Sigmoid colon (tissue), 7 donors: ENCODE data around the gene LMBR1L. TPM values are rescaled to one million over a fixed set of nuclear protein-coding genes. Genes with fewer than 3 reads are reported as not detected.

Experiments used
- DNase-seq: peaks from one replicate; pipeline ENCODE4 v3.0.0-alpha.2; 2019
- H3K27ac ChIP-seq, 4 donors: fragments of 200-600 bp; sonication (generic); one replicate each; pipeline ENCODE4 v1.5.1; 2016 to 2019; ENCODE audit warnings: mild to moderate bottlenecking in 1 of 4
- H3K27me3 ChIP-seq, 3 donors: fragments of 200-600 bp; sonication (generic); one replicate each; pipeline ENCODE4 v1.5.1; 2019; ENCODE audit warnings: mild to moderate bottlenecking in 1 of 3
- H3K36me3 ChIP-seq, 4 donors: fragments of 200-600 bp; sonication (generic); one replicate each; pipeline ENCODE4 v1.5.1; 2016 to 2019
- H3K4me1 ChIP-seq, 4 donors: fragments of 200-600 bp; sonication (generic); one replicate each; pipeline ENCODE4 v1.5.1; 2017 to 2019
- H3K4me3 ChIP-seq, 4 donors: fragments of 200-600 bp; sonication (generic); one replicate each; pipeline ENCODE4 v1.5.1; 2017 to 2019; ENCODE audit warnings: mild to moderate bottlenecking in 2 of 4, moderate library complexity in 1 of 4
- H3K9me3 ChIP-seq, 4 donors: fragments of 200-600 bp in 3 of 4; sonication (generic) in 3 of 4; one replicate each; pipeline versions ENCODE4 v1.5.1 to v1.6.1; 2013 to 2019
- EP300 ChIP-seq, 4 donors: sonication (generic); formaldehyde crosslinking; IDR thresholded peaks; one replicate each; pipeline ENCODE4 v1.6.1; 2017; ENCODE audit warnings: antibody characterized with exemption in 4 of 4
- POLR2A ChIP-seq, 2 donors: fragments of 450-650 bp; IDR thresholded peaks; one replicate each; pipeline ENCODE4 v1.6.1; 2016; ENCODE audit warnings: antibody characterized with exemption in 2 of 2, mild to moderate bottlenecking in 2 of 2, moderate library complexity in 2 of 2
- POLR2AphosphoS5 ChIP-seq, 4 donors: sonication (generic); formaldehyde crosslinking; IDR thresholded peaks; one replicate each; pipeline ENCODE4 v1.6.1; 2017; ENCODE audit warnings: antibody characterized with exemption in 4 of 4
- WGBS, 2 donors: extraction: QIAGEN DNeasy Blood & Tissue Kit; methylation state at CpG; one replicate each; pipeline ENCODE4 v1.1.7; 2013; 5-methylcytosine and 5-hydroxymethylcytosine counted together
- intact Hi-C: fragments of 100-400 bp; cut with DNase I; formaldehyde crosslinking; loops from one replicate; pipeline ENCODE4 v1.15.1; 2023
- polyA plus RNA-seq, 3 donors: library from polyadenylated mRNA; stranded (reverse); fragments of 200-250 nt; gene quantifications; one replicate each; pipeline ENCODE4 v1.2.3, GENCODE V29; 2013
- total RNA-seq, 4 donors: library from RNA; depleted of rRNA; stranded (reverse); fragments of >200 nt; gene quantifications; one replicate each; pipeline ENCODE4 v1.1.0, GENCODE V29; 2016
- TF ChIP-seq, protein P1 (sequence below), 4 experiments: fragments of 450-650 bp in 3 of 4; fragments of 200-600 bp in 1 of 4; IDR thresholded peaks; one replicate each; pipeline ENCODE4 v1.5.1; 2016 to 2019; ENCODE audit warnings: antibody characterized with exemption in 4 of 4, mild to moderate bottlenecking in 3 of 4, moderate library complexity in 2 of 4
- donor health status: healthy with polysubstance abuse.
- donor health status: Bipolar disorder and iron deficiency.
- donor health status: healthy.

The LMBR1L gene
- total and polyA plus RNA-seq, 7 donors: 7.8 to 82.3 (median 39.0) TPM

DNA sequence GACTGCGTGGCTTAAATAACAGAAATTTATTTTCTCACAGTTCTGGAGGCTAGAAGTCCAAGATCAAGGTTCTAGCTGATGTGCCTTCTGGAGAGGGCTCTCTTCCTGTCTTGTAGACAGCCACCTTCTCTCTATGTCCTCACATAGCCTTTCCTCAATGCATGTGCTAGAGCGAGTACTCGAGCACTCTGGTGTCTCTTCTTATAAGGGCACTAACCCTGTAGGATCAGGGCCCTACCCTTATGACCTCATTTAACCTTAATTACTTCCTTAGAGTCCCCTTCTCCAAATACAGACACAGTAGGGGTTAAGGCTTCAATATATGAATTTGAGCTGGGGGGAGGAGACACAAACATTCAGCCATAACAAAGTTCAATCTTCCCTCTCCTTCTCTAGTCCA, 26.2 kb downstream of the LMBR1L start:
- intact Hi-C loops: no loop called here
- H3K27ac ChIP-seq: no peak overlapping the region
- WGBS, 2 donors: 94 to 98% methylated on average over 3 of the region's 3 CpGs
- TF ChIP-seq, protein P1, sequence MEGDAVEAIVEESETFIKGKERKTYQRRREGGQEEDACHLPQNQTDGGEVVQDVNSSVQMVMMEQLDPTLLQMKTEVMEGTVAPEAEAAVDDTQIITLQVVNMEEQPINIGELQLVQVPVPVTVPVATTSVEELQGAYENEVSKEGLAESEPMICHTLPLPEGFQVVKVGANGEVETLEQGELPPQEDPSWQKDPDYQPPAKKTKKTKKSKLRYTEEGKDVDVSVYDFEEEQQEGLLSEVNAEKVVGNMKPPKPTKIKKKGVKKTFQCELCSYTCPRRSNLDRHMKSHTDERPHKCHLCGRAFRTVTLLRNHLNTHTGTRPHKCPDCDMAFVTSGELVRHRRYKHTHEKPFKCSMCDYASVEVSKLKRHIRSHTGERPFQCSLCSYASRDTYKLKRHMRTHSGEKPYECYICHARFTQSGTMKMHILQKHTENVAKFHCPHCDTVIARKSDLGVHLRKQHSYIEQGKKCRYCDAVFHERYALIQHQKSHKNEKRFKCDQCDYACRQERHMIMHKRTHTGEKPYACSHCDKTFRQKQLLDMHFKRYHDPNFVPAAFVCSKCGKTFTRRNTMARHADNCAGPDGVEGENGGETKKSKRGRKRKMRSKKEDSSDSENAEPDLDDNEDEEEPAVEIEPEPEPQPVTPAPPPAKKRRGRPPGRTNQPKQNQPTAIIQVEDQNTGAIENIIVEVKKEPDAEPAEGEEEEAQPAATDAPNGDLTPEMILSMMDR (IDR thresholded peaks at IDR 0.05): no peak
- TF ChIP-seq EP300 (IDR thresholded peaks at IDR 0.05): no peak
- no peak for TF ChIP-seq POLR2A (IDR thresholded peaks at IDR 0.05)
- no peak for TF ChIP-seq POLR2AphosphoS5 (IDR thresholded peaks at IDR 0.05)
- H3K4me3 ChIP-seq: no peak overlapping the region
- H3K4me1 ChIP-seq: peaks cover 0 to 17% (median 9%) of the 10 kb centered on the region in 4 donors
- H3K36me3 ChIP-seq: no peaks in the 10 kb centered on the region
- peaks cover 4 to 12% (median 10%) of the 10 kb centered on the region in 3 donors for H3K27me3 ChIP-seq
- DNase-seq: no peak
- H3K9me3 ChIP-seq: no peaks in the 10 kb centered on the region

- WGBS, 2 donors: 73 to 79% methylated on average over 1 of the region's 1 CpG
- DNase-seq: no peak
- no peak overlapping the region for H3K4me3 ChIP-seq
- no peaks in the 10 kb centered on the region for H3K9me3 ChIP-seq
- no peaks in the 10 kb centered on the region for H3K4me1 ChIP-seq
- TF ChIP-seq POLR2AphosphoS5 (IDR thresholded peaks at IDR 0.05) (no peak), POLR2A (IDR thresholded peaks at IDR 0.05) (no peak), EP300 (IDR thresholded peaks at IDR 0.05) (no peak)
- TF ChIP-seq, protein P1 (IDR thresholded peaks at IDR 0.05): no peak
- H3K36me3 ChIP-seq: no peaks in the 10 kb centered on the region
- H3K27ac ChIP-seq: no peak overlapping the region
- H3K27me3 ChIP-seq: no peaks in the 10 kb centered on the region
- intact Hi-C loops: no loop called here
Observed at GRCh38 chr12:49079793-49080192, 30.9 kb downstream of the LMBR1L start.

GRCh38 chr12:49070971-49071370, 39.7 kb downstream of the LMBR1L start:
- H3K4me1 ChIP-seq: peaks cover 0 to 16% (median 12%) of the 10 kb centered on the region in 4 donors
- DNase-seq: no peak

GRCh38 chr12:49069507-49070346, 40.9 kb downstream of the LMBR1L start, which contains the start of gene RHEBL1:
RHEBL1 (minus strand) TSS chr12:49069979; CDS start chr12:49069785, 194 bp downstream.
- intact Hi-C loops: no loop called here
- Histone ChIP-seq H3K9me3 (no peaks in the 10 kb centered on the region), H3K27me3 (no peaks in the 10 kb centered on the region), H3K36me3 (no peaks in the 10 kb centered on the region), H3K27ac (peak within 1 kb of the TSS; percentile 65 to 75 (median 68)), H3K4me1 (peaks cover 0 to 16% (median 12%) of the 10 kb centered on the region in 4 donors), H3K4me3 (peak within 1 kb of the TSS; percentile 61 to 74 (median 67))
- DNase-seq: peak; percentile 99
- WGBS, 2 donors: 0% methylated on average over 60 of the region's 60 CpGs
- TF ChIP-seq POLR2AphosphoS5 (IDR thresholded peaks at IDR 0.05): peak in 1 of 4 donors; percentile 63
- TF ChIP-seq, protein P1 (IDR thresholded peaks at IDR 0.05): no peak

More at GRCh38 chr12:49070971-49071370, 39.7 kb downstream of the LMBR1L start:
- H3K27ac ChIP-seq: no peak overlapping the region
- H3K9me3 ChIP-seq: no peaks in the 10 kb centered on the region
- intact Hi-C loops: no loop called here
- no peak overlapping the region for H3K4me3 ChIP-seq
- no peaks in the 10 kb centered on the region for H3K36me3 ChIP-seq
- H3K27me3 ChIP-seq: no peaks in the 10 kb centered on the region
- WGBS, 2 donors: 93 to 97% methylated on average over 11 of the region's 11 CpGs
- TF ChIP-seq POLR2AphosphoS5 (IDR thresholded peaks at IDR 0.05): no peak
- no peak for TF ChIP-seq EP300 (IDR thresholded peaks at IDR 0.05)
- TF ChIP-seq POLR2A (IDR thresholded peaks at IDR 0.05): no peak
- TF ChIP-seq, protein P1 (IDR thresholded peaks at IDR 0.05): no peak
